ENCODE measurements around the gene ZNF565.
"Not testable (repeated sequence)": the region's sequence is repeated elsewhere in the genome, so short reads cannot be mapped to it uniquely, and the experiment has no call there.

The ZNF565 gene

GRCh38 chr19:36214386-36215275 is at the start of gene ZNF565, which contains the start of gene ZNF146:
ZNF565 (minus strand) TSS chr19:36214665; CDS start chr19:36201985, 12,680 bp downstream.
ZNF146 (plus strand) TSS chr19:36215106; CDS start chr19:36236441, 21,335 bp downstream.
- DNase-seq: peak; percentile 99

- no peak for DNase-seq
Observed at GRCh38 chr19:36259211-36259610, 44.7 kb upstream of the ZNF565 start.

- DNase-seq: no peak
Observed at GRCh38 chr19:36258028-36258875, 43.8 kb upstream of the ZNF565 start.

- no peak for DNase-seq
Observed at GRCh38 chr19:36257520-36257876, 43.0 kb upstream of the ZNF565 start.

- DNase-seq: no peak
Observed at GRCh38 chr19:36256853-36257519, 42.5 kb upstream of the ZNF565 start.

GRCh38 chr19:36256064-36256463 is 41.6 kb upstream of the ZNF565 start:
- DNase-seq: no peak

- no peak for DNase-seq
Observed at GRCh38 chr19:36255316-36255715, 40.9 kb upstream of the ZNF565 start.

GRCh38 chr19:36254848-36255247 is 40.4 kb upstream of the ZNF565 start:
- no peak for DNase-seq

- no peak for DNase-seq
Observed at GRCh38 chr19:36252047-36252446, 37.6 kb upstream of the ZNF565 start.

GRCh38 chr19:36246006-36246481 is 31.6 kb upstream of the ZNF565 start:
- no peak for DNase-seq

GRCh38 chr19:36245210-36246005 is 30.9 kb upstream of the ZNF565 start:
- no peak for DNase-seq

- no peak for DNase-seq
Observed at GRCh38 chr19:36244066-36244465, 29.6 kb upstream of the ZNF565 start.

- DNase-seq: no peak
Observed at GRCh38 chr19:36236946-36237310, 22.5 kb upstream of the ZNF565 start.

- DNase-seq: no peak
Observed at GRCh38 chr19:36236304-36236945, 22.0 kb upstream of the ZNF565 start.

GRCh38 chr19:36233626-36234025 is 19.2 kb upstream of the ZNF565 start:
- not testable (repeated sequence) for DNase-seq

- no peak for DNase-seq
Observed at GRCh38 chr19:36225219-36225892, 10.9 kb upstream of the ZNF565 start.

GRCh38 chr19:36222503-36222902 is 8.0 kb upstream of the ZNF565 start:
- no peak for DNase-seq

GRCh38 chr19:36221474-36221873 is 7.0 kb upstream of the ZNF565 start:
- DNase-seq: no peak

- peak; percentile 62 for DNase-seq
Observed at GRCh38 chr19:36215276-36216123, 1.0 kb upstream of the ZNF565 start.

GRCh38 chr19:36212895-36213294 is 1.6 kb downstream of the ZNF565 start:
- no peak for DNase-seq
